ENCODE measurements around the gene DLL3. TPM values are rescaled to one million over a fixed set of nuclear protein-coding genes. Genes with fewer than 3 reads are reported as not detected.

DLL3 gene
- total RNA-seq, 6 experiments from 2014 or later: not detected

DNA sequence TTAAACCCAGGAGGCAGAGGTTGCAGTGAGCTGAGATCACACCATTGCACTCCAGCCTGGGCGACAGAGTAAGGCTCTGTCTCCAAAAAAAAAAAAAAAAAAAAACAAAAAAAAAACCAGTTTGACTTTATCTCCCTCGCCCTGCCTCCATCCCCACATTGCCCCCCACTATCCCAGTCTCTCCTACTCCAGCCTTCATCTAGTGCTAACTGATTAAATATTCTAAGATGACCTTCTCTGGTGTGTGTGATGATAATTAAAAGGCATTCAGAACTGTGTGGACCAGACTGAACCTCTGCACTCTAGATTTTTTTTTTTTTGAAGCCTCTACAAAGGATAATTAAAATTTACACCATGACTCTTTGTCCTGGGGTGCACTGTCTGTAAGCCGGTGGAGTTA lies 6.0 kb upstream of the DLL3 start:
- Histone ChIP-seq H3K36me3 (peaks cover 0 to 33% (median 11%) of the 10 kb centered on the region in 4 donors), H3K4me3 (no peak overlapping the region), H3K9me3 (no peaks in the 10 kb centered on the region), H3K27ac (no peak overlapping the region), H3K27me3 (peaks cover 0 to 1% of the 10 kb centered on the region in 2 donors), H3K4me1 (peaks cover 0 to 2% (median 0%) of the 10 kb centered on the region in 4 donors)
- WGBS (ENCODE audit: insufficient coverage, low coverage, low lambda C conversion rate, missing lambda C conversion rate): 63% methylated on average over 3 of the region's 3 CpGs
- intact Hi-C loops (cut with DNase I): no loop called here
- DNase-seq: no peak
- no peak for ATAC-seq
- TF ChIP-seq POLR2A (IDR thresholded peaks at IDR 0.05): no peak
- TF ChIP-seq, protein P1, sequence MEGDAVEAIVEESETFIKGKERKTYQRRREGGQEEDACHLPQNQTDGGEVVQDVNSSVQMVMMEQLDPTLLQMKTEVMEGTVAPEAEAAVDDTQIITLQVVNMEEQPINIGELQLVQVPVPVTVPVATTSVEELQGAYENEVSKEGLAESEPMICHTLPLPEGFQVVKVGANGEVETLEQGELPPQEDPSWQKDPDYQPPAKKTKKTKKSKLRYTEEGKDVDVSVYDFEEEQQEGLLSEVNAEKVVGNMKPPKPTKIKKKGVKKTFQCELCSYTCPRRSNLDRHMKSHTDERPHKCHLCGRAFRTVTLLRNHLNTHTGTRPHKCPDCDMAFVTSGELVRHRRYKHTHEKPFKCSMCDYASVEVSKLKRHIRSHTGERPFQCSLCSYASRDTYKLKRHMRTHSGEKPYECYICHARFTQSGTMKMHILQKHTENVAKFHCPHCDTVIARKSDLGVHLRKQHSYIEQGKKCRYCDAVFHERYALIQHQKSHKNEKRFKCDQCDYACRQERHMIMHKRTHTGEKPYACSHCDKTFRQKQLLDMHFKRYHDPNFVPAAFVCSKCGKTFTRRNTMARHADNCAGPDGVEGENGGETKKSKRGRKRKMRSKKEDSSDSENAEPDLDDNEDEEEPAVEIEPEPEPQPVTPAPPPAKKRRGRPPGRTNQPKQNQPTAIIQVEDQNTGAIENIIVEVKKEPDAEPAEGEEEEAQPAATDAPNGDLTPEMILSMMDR (IDR thresholded peaks at IDR 0.05): no peak

DNA sequence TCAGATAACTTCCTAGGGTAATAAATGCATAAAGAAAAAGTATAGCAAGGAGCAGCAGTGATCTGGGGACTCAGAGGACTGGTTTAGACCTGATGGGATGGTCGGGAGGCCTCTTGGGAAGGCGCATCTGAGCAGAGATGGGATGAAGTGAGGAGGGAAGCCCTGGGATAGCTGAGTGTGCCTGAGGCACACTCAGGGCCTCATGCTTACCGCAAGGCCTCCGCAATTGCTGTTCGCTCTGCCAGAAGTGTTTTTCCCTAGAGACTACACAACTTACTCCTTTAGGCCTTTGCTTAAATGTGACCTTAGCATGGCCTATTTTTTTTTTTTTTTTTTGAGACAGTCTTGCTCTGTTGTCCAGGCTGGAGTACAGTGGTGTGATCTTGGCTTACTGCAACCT lies 4.1 kb upstream of the DLL3 start:
- no peaks in the 10 kb centered on the region for H3K9me3 ChIP-seq
- no peak for TF ChIP-seq POLR2A (IDR thresholded peaks at IDR 0.05)
- TF ChIP-seq, protein P1 (IDR thresholded peaks at IDR 0.05): no peak
- H3K4me3 ChIP-seq: no peak overlapping the region
- intact Hi-C loops (cut with DNase I): no loop called here
- ATAC-seq: no peak
- H3K27ac ChIP-seq: no peak overlapping the region
- H3K4me1 ChIP-seq: peaks cover 0 to 4% (median 0%) of the 10 kb centered on the region in 4 donors
- H3K27me3 ChIP-seq: peaks cover 0 to 13% of the 10 kb centered on the region in 2 donors
- WGBS (ENCODE audit: insufficient coverage, low coverage, low lambda C conversion rate, missing lambda C conversion rate): 60% methylated on average over 1 of the region's 5 CpGs
- DNase-seq: no peak
- peaks cover 0 to 14% (median under 1%) of the 10 kb centered on the region in 4 donors for H3K36me3 ChIP-seq

DNA sequence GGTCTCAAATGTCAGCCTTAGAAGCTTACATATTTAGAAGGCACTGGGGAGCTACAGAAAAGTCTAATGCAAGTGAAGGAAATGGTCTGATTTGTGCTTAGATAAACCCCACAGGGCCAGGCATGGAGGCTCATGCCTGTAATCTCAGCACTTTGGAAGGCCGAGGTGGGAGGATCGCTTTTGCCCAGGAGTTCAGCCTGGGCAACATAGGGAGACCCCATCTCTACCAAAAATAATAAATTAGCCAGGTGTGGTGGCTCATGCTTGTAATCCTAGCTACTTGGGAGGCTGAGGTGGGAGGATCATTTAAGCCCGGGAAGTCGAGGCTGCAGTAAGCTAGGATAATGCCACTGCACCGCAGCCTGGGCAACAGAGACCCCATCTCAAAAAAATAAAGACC lies 2.7 kb upstream of the DLL3 start:
- Histone ChIP-seq H3K4me3 (no peak overlapping the region), H3K36me3 (peaks cover 0 to 2% (median 0%) of the 10 kb centered on the region in 4 donors), H3K4me1 (peaks cover 0 to 4% (median 0%) of the 10 kb centered on the region in 4 donors), H3K9me3 (no peaks in the 10 kb centered on the region), H3K27me3 (peaks cover 0 to 13% of the 10 kb centered on the region in 2 donors), H3K27ac (no peak overlapping the region)
- intact Hi-C loops (cut with DNase I): no loop called here
- DNase-seq: no peak
- WGBS (ENCODE audit: insufficient coverage, low coverage, low lambda C conversion rate, missing lambda C conversion rate): 48% methylated on average over 4 of the region's 5 CpGs
- ATAC-seq: no peak
- TF ChIP-seq, protein P1 (IDR thresholded peaks at IDR 0.05): no peak
- no peak for TF ChIP-seq POLR2A (IDR thresholded peaks at IDR 0.05)

DNA sequence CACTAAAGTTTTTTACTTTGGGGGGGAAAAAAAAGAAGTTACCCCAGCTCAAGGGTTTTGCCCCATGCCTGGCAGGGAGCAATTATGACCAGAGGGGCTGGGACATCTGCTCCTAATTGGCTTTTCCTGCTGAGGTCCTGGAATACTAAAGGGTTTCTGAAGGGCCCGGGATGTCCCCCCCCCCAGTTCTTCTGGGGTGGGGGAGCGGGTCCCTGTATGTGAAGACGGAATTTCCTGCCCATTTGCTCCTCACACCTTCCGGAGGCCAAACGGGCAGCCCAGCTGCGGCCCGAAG lies 1.1 kb upstream of the DLL3 start:
- intact Hi-C loops (cut with DNase I): no loop called here
- WGBS (ENCODE audit: insufficient coverage, low coverage, low lambda C conversion rate, missing lambda C conversion rate): 0% methylated on average over 1 of the region's 7 CpGs
- TF ChIP-seq, protein P1 (IDR thresholded peaks at IDR 0.05): no peak
- TF ChIP-seq POLR2A (IDR thresholded peaks at IDR 0.05): no peak
- Histone ChIP-seq H3K4me3 (no peak overlapping the region), H3K27ac (no peak overlapping the region), H3K9me3 (no peaks in the 10 kb centered on the region), H3K4me1 (peaks cover 0 to 4% (median 0%) of the 10 kb centered on the region in 4 donors), H3K27me3 (peaks cover 0 to 13% of the 10 kb centered on the region in 2 donors), H3K36me3 (no peaks in the 10 kb centered on the region)
- ATAC-seq: no peak
- no peak for DNase-seq
